CD1c-positive myeloid dendritic cell (primary cell): Measurements from ENCODE around the gene FANCC.

Experiments
- DNase-seq: peaks from one replicate; pipeline ENCODE4 v3.0.0-alpha.2; 2016; ENCODE audit errors: extremely low spot score

Gene FANCC

DNA sequence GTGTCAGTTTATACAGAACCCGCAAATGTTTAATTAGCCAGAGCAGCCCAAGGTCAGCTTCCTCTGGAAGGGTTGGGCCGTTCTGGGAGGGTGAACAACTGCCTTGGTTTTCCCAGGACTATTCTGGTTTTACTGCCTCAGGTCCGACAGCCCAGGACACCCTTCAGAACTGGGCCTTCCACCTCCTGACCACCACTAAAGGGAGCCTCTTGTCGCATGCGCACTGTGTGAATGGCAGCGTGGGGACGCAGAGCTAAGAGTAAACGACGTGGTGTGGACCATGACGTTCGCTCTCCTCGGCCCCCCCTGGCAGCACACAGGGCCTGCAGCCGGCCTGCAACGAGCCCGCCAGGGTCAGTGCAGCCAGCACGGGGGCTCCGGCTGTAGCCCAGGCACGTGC, 214.9 kb downstream of the FANCC start:
- no peak for DNase-seq

GRCh38 chr9:95102001-95102433, 215.5 kb downstream of the FANCC start:
- no peak for DNase-seq

DNA sequence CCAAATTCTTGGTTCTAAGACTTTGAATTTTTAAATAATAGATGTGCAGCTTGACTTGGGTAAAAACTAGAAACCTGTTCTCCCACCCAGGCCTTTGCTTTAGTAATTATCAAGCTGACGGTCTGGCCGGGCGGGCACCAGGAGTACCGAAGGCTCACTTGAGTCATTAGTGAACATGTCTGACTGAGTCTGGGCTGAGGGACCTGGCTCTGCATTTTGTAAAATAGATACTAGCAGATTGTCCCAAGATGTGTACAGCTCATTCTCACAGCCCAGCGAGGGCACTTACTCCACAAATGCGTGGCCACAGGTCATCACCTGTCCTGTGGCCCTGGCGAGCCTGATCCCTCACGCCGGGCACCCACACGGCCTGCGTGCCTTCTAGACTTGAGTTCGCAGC, 216.2 kb downstream of the FANCC start:
- DNase-seq = no peak

- DNase-seq = no peak
Measured at GRCh38 chr9:95100071-95100627, 217.4 kb downstream of the FANCC start.

DNA sequence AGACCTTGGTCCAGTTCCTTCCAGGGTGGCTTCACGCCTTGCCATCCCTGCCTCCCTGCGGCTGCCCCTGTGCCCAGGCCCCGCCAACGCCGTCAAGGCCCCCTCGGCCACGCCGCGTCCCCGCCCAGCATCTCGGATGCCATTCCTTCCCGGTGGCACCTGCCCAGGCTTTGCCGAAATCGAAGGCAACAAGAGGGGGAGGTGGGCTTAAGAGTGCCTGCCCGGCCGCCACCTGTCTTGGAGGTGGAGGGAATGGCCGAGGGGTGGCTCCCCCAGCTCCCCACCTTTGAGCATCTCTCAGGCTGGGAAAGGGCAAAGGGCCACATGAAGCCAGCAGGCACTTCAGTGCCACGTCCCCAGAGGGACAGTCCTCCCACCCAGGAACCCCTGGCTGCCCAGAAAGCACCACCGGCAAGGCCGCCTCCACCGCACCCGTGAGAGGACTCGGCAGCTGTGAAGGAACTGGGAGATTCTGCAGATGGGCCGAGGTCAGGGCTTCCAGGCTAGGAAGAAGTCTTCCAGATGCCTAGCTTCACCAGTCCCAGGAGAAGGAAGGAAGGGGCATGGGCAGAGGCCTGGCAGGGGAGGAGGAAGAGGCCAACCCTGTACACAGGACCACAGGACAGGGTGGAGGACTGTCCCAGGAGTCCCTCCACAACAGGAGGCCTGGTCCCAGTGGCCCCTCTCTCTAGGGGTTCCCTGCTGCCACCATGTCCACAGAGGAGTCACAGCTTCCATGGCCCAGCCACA, 218.0 kb downstream of the FANCC start:
- DNase-seq = no peak

DNA sequence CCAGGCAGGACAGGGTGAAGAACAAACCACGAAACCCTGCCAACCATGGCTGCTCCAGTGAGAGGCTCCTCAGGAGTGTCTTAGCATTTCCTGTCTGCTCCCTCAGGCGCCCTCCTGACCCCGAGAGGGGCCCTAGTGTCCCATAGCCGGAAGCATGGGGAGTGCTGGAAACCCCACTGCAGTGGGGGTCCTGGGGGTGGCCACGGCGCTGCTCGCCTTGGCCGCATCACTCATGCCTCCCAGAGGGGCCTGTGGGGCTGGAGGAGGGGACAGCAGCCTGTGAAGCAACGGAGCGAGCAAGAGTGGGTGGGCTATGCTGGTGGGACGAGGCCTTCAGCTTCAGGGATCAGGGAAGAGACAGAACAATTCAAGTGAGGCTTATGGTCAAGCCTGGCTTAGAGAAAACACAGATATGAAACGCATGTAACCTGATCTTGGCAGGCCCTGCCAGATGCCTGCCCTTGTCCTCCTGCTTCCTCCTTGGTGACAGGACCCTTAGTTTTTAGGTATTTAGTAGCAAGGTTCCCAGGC, 219.1 kb downstream of the FANCC start:
- DNase-seq = no peak

DNA sequence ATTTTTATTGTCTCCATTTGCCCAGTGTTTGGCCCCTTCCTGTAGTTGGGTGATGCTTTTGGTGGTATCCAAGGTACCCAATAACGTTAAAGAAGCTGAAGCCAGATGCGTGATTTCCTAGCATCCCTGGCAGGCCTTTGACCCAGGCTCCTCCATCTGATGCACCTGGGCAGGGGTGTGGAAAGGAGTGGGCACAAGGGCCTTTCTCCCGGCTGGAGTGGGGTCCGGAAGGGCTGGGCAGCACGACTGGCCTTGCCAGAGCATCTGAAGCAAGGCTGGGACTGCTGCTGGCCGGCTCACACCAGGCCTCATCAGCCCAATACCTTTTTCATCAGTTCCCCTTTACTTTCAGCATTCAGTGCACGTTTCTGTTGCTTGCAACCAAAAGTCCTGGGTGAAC, 220.2 kb downstream of the FANCC start:
- DNase-seq = no peak

- no peak for DNase-seq
Measured at GRCh38 chr9:95096807-95097206, 220.7 kb downstream of the FANCC start.

DNA sequence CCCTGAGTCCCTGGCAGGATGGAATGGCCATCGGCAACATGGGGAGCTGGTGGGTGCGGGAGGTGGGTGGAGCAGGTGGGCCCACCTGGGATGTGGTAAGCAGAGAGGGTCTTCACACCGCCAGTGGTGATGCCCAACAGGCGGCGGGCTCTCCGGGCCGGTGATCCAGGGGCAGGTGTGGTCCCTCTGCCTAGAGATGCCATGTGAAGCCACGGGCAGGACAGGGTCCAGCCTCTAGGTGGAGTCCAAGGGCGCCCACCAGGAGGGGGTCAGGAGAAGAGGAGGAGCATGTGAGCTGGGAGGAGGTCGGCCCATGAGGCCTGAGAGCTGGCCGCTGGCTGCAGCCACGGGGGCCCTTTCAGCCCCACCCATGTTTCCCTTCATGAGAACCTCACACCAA, 221.1 kb downstream of the FANCC start:
- no peak for DNase-seq

DNA sequence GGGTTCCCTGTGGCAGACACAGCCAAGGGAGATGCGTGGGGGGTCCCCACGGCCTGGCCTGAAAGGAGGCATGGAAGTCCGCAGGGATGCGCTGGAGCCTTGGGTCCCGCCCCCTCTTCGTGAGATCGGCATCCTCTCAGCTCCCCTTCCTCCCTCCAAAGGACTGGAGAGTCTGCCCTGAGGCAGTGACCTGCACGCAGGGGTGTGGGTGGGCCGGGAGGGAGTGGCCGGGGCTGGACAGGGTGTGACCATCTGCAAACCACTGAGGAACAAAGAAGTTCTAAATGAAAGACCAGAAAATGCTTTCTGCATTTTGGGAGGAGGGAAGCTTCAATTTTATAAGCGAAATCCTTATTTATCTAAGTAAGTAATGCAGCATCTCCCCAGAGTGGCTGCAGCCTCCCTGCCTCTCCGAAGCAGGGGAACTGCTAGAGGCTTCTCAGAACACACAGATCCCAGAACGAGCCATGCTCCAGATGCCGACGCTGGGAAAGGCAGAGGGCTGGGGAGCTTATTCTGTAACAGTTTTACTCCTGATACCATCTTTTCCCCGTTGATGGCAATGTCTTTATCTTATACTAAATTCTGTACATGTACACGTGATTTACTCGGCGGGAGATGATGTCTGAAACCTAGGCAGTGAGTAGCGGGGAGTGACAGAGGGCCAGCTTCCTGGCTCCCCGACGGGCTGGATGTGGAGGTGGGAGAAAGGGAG, 221.7 kb downstream of the FANCC start:
- DNase-seq = no peak

- no peak for DNase-seq
Measured at GRCh38 chr9:95094002-95094401, 223.5 kb downstream of the FANCC start.

DNA sequence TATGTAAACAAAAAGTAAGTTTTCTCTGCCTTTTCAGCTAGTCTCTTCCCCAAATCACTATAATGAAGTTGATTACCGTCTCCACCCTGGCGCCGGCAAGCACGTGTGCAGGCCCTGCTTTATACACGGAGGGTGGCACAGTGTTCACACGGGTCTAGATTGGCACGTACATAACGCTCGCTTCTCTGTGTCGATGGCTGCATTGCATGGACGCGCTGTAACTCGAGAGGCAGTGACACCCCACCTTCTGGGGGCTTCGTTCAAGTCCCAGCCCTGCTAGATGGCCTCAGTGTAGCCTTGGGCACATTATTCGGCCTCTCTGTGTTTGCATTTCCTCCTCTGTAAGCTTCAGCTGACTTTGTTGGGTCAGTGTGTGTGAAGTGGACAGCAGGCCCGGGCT, 223.9 kb downstream of the FANCC start:
- no peak for DNase-seq

DNA sequence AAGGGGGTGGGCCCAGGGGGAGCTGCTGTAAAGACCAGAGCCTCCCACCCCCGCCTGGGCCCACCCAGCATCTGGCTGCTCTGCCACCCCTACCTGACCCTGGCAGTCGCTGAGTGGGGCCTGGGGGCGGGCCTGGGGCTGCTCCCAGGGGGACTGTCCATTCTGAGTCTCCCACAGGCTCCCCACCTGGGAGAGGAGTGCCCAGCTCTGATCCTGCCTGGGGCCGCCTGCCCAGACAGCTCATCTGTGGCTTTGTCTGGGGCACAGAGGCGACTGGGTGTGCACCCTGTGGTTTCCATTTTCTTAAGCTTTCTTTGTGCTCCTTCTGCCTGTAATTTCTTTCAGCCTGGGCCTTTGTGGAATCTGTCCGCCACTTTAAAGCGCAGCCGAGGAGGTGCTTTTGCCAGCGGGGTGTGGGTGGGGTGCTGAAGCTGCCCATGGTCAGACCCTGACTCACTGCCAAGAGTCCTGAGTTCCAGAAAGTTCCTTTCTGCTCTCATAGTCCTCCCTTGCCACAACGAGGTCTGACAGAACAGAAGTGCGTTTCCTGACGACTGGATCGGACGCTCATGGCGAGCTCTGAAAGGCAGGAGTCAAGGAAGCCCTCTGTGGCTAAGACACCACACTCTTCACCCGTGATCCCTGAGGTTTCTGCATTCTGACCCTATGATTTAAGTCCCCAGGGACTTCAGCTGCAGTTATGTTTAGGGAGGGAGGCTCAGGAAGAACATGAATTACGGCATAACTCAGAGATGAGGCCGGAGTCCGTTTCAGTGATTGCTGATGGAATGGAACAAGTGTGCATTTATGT, 225.0 kb downstream of the FANCC start:
- DNase-seq = no peak

GRCh38 chr9:95091601-95092261, 225.8 kb downstream of the FANCC start:
- DNase-seq = no peak

DNA sequence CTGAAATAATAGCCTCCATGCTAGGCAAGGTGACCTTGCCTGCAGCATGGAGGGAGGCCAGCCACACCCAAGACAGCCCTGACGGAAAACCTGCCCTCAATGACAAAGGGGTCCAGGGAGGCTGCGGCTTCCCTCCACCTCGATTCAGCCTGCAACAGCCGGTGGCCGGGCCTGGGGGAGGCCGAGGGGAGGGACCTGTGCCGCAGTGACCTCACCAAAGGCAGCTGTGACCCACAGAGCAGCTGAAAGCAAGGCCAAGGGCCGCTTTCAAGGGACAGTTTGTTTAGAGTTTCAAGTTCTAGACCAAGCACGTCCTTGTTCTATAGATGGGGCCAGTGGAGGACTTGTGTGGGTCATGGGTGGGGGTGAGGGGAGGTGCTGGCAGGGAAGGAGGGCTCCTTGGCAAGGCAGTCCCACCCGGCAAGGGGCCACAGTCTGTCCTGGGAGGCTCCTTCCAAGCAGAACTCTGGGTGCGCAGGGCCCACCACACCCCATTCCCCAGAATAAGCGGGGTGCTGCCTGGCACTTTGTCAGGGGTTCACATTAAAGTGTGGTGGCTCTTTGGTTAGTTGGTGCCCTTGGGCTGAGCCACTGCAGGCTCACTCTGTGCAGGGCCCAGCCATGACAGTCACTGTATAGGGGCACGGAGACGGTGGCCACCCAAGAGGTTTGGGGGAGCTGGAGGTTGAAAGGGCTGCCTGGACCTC, 226.5 kb downstream of the FANCC start:
- no peak for DNase-seq

- DNase-seq = no peak
Measured at GRCh38 chr9:95090023-95090791, 227.3 kb downstream of the FANCC start.

GRCh38 chr9:95089257-95090022, 228.1 kb downstream of the FANCC start:
- DNase-seq = no peak

DNA sequence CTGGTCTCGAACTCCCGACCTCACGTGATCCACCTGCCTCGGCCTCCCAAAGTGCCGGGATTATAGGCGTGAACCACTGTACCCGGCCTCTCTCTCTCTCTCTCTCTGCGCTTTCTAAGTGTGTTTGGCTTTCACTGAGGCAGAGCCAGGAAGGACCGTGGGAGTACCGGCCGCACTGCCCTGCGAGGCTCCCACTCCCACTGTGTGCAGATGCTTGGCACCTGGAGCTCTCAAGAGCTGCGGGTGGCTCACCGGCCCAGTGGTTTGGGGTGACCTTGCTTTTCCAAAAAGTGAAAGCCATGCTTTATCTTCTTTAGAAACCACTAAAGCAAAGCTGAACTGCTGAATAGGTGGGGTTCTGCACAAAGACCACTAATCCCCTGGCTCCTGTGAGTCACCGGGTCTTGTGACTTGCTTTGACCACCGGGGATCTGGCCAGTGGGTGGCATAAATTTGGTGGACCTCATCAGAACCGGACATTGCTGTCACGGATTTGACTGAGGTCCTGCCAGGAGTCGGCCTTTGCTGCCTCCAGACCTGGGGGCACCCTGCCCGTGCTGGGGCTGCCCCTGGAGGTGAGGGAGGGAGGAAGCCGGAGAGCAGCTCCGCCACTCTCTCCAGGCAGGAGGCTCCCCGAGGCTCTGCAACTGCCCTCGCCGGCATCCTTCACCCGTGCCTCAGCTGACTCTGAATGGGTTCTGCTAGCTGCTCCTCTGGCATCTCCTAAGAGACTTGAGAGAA, 228.9 kb downstream of the FANCC start:
- DNase-seq = no peak
